HPDE6-E6E7 (cell line): ENCODE results near the gene MAP2K6.

Experiments
- DNase-seq: peaks from one replicate; pipeline ENCODE4 v3.0.0; 2011; ENCODE audit warnings: missing footprints; ENCODE audit errors: extremely low spot score

MAP2K6 gene

DNA sequence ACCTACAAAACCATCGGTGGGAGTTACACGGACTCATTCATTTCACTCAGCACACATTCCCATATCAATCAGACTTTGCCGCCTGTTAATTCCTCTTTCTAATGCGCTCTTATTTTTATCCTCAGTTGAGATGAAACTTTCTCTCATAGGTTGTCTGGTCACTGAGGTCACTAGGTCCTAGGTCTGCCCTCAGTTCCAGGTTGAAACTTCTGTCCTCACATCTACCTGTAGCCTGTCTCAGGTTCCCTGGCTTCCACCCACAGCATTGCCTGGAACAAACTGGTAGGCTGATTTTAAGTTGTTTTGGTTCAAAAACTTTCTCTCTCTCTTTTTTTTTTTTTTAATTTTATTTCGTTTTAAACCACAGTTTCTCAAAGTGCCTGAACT is 119.7 kb downstream of the MAP2K6 start:
- DNase-seq = no peak

DNA sequence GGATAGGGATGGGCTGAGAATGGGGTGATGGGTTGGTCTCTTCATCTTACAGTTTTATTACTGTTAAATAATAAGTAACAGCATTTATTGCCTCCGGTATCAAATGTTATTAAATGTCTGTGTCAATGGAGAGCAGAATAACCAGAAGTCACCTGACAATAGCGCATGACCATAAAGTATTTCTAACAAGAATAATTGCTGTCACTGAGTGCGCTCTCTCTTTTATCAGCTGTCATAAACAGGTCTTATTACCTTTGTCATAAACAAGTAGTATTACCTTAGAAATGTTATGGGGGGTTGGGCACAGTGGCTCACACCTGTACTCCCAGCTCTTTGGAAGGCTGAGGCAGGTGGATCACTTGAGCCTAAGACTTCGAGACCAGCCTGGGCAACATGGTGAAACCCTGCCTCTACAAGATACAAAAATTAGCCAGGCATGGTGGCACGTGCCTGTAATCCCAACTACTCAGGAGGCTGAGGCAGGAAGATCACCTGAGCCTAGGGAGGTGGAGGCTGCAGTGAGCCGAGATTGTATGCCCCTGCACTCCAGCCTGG is 120.6 kb downstream of the MAP2K6 start:
- DNase-seq = no peak

DNA sequence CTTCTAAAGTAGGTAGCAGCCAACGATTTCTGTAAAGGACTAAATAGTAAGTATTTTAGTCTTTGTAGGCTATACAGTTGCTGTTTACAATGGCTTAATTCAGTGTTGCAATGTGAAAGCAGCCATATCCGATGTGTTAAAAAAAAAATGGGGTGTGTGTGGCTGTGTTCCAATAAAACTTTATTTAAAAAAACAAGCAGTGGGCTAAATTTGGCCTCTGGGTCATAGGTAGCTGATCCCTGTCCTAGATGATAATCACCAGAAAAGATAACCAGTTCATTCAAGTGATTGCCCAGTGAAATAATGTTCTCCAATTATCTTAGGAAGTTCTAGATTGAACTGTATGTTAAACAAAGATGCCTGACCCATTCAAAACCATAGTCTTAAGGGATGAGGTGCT is 124.3 kb downstream of the MAP2K6 start:
- DNase-seq = no peak

DNA sequence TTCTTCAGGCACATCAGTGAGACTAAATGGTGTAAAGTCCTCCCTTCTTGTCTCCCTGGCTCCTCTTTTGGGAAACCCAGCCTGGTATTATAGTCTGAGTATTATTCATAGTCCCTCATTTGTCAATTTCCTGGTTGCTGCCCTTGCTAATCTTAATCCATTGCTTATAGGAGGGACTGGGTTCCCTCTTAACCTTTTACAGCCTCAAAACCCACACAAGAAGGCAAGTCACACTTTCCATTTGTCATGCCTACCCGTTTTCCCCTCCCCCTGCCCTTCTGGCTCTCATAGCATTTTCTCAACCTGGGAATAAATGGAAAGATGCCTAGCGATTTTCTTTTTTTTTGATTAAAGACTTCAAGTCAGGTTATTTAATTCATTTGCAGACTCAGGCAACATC is 124.8 kb downstream of the MAP2K6 start:
- DNase-seq = no peak

DNA sequence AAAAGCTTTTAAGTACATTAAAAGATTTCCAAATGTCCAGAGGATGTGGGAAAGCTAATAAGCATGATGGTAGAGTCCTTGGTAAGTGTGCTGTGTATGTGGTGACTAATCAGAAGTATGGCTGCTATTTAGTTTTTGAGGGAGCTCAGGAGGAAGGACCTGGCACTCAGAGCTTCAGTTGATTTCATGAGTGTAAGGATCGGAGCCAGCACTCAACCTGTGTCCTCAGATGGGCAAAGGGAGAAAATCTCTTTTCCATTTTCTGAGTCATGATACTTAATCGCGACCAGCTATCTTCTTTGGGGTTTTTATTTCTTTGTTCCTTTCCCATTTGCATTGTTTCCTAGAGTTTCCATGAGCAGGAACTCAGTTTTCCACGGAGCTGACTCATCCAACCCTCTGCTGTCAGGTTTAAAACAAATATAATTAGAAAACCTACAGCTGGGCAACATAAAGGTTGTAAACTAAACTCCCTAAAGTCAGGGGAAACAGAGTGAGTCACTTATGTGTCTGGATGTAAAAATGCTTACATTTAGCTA is 125.4 kb downstream of the MAP2K6 start:
- DNase-seq = peak; percentile 52

DNA sequence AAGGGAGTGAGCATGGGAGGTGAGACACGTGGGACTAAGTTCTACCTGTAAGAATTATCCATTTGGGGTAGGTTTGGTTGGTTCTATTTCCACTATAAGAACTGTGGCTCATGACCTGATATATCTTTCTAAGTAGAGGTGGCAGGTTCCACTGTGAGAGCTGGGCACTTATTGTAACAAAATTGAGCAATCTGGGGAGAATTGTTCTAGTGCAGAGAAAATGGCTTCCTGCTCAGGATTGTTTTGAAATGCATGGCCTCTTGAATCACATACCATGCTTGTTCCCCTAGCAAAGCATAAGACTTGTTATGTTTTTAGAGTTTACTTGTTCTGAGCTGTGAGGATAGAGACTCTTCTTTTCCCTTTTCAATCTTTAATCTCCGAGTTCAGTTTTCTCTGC is 125.9 kb downstream of the MAP2K6 start:
- DNase-seq = no peak

DNA sequence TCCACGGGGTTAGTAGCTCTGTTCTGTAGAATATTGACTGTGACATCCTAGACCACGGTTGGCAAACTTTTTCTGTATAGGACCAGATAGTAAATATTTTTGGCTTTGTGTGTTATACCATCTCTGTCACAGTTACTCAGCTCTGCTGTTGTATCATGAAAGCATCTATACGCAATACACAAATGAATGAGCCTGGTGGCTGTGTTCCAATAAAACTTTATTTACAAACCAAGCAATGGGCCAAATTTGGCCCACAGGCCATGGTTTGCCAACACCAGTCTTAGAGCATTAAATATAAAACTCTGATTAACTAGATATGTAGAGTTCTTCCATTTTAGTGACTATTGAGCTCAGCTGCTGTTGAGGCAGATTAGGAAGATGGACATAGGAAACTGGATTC is 132.7 kb downstream of the MAP2K6 start:
- no peak for DNase-seq

DNA sequence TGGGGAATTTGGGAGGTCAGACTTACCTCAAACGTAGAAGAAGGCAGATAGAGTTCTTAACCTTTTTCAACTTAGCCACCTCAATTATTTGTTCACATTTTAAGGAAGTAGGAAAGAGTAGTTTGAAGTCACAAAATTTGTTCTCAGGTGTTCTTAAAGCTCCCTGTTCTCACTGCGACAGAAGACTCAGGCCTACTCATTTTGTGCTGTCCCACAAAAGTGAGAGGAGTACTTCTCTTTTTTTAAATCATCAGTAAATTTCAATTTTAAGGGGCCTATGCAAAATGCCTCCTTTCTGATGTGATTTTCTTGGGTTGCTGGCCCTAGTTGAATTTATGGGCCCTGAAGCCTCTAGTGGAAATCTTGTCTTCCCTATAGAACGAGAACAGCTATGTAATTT is 133.4 kb downstream of the MAP2K6 start:
- no peak for DNase-seq

DNA sequence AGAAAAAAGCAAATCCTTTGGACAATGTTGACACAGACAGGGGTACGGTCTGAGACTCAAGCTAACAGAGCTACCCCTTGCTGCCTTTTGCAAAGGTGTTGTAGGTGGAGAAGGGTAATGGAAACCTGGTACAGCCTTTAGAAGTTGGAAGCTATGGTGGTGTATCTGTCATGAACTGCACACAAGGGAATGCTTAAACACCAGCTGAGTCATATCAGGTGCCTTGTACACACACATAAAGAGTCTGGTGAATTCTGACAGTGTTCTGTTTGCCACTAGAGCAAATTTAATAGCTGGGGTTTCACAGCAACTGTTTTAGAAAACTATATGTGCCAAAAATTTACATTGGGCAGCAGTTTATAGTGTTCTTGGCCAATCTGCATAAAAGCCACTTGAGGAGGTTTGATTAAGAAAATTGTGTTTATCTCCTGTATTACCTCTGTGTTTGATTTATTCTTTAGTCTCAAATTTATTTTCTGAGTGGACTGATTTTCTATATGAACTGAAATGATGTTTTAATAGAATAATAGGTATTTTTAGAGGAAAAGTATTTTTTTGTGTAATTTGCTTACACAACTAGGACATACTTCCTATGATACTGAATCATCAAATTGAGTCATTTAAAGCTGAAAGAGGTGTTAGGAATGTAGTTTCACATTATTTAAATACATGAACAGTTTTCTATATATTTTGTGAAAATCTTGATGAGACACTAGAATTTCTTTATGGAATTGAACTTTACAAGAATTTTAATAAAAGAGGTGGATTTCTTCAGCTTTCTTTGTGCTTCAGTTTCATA is 136.9 kb downstream of the MAP2K6 start:
- DNase-seq = peak; percentile 17

DNA sequence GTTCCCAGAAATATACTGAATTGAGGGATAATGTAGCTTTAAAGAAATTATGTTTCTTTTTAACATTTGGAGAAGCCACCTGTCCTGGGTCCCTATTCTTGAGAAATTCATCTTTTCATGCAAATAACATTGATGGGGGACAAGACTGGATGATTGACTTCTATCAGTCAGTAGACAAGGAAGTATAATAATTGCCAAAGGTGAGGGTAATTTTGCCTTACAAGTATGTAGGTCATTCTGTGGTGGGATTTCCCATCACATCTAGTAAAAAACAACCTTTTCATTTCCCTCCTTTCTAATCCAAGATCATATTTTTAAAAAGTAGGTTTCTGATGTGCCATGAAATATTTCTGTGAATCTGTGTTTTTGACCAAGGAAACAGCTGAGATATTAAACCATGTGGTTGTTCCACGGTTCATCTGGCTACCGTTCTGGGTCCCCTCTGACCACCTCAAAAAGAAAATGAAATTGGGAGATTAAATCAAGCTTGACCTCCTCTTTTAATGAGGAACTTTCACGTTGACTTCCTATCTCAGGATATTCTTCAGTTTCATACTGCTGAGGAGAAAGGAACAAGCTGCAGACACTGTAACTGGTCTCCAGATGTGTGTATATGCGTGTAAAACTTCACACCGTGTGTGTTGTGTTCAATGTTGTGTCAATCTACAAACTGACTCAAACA is 138.6 kb downstream of the MAP2K6 start:
- no peak for DNase-seq

DNA sequence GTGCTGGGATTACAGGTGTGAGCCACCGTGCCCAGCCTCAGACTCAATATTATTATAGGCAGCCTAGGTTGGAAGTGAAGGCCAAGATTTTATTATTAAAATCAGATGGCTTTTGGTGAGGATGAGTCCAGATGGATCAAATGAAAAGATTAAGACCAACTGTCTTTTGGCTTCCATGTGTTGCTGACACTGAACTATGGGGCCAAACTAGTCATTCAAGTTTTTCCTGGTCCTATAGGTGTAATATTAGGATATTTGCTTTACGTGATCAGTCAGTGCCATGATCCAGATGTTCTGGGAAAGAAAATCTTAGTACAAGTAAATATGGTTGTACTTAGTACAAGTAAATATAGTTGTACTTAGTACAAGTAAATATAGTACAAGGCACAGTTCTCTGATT is 140.6 kb downstream of the MAP2K6 start:
- DNase-seq = no peak

DNA sequence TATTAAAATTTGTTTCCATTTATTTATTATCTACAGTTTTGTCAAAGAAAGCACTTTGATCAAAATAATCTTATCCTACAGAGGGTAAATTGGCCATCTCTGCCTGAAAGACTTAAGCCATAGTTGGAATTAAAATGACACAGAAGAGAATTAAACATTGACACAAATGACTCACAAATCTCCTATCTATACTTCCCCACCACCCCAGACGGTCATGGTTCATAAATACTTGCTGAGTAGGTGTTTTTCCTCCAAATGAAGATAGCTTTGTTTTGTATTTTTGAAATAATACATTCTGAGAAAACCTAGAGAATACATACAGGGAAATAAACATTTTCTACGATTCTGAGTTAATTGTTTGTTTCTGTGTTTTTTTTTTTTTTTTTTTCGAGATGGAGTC is 142.8 kb downstream of the MAP2K6 start:
- no peak for DNase-seq

DNA sequence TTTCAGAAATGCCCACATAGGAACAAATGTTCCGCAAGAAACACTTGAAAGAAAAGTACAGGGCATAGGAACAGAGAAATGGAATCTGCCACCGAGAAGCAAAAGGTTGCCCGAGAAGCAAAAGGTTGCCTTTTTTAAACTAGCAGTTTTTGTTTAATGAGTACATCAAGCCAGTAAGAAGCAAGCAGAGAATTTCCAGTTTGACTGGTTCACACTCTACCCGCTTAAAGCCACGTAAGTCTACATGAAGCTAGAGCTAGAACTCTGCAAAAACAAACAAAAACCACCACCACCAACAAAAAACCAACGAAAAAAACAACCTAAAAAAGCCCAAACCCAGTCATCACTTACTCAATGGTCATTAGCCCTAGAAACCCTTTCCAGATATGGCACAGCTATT is 144.3 kb downstream of the MAP2K6 start:
- DNase-seq = no peak

DNA sequence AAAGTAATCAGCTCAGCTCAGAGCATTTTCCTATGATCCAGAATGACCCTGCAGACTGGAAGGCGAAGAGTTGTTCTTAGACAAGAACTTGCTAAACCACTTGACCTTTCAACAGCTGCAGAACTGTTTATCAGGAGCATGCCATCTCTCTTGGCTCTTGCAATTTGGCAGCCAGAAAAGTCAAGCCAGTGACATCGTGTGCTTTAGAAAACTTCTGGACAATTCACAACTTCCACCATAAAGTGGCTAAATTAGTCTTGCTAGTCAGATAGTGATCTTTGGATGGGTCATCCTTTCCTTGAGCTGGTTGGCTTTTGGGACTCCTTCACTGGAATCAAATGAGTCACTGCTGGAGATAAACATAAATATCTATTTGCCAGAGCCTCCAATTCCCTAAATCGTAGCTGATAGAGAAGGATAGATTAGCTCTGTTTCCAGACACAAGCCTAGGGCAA is 146.5 kb downstream of the MAP2K6 start:
- no peak for DNase-seq

DNA sequence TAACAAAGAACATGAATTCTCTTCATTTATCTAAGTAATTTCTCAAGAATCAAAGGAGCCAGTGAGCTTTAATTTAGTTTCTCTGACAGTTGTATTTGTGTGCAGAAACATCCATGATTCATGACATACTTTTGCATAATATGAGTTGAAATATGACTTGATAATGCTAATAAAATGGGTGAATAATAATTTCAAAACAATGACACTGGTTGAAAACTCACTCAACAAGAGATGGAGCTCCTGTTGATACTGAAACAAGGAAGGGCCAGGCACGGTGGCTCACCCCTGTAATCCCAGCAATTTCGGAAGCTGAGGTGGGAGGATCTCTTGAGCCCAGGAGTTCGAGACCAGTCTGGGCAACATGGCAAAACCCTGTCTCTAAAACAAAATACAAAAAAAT is 147.0 kb downstream of the MAP2K6 start:
- no peak for DNase-seq

DNA sequence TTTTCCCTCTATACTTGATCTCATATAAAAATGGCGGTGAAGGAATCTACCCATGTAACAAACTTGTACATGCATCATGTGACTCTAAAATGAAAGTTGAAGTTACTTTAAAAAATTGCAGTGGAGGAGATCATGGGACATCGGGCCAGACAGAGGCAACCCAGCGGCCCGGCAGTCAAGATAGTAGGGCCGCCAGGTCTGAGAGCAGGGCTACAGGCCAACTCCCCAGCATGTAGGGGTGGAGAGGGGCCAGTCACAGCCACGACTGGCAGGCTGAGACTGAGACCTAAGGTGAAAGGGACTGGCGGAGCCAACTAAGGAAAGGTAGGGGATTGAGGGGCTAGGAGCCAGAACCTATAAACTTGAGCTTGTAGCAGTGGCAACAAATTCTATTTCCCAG is 150.9 kb downstream of the MAP2K6 start:
- no peak for DNase-seq

DNA sequence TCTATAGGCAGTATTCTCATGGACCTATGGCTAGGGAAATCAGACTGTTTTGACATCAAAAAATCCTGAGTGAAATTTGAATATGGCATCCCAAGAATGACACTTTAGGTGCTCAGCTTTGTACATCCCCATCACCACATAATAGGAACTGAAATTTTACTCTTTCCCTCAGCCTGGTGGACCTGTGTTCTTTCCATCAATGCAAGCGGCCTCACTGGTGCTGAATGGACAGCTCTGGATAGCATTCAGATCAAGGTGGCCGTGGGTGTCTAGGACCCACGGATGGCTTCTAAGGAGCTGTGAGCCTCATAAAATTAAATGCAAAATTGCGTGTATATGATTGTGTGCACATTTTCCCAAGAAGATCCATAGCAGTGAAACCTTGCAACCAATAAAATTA is 152.6 kb downstream of the MAP2K6 start:
- DNase-seq = no peak

DNA sequence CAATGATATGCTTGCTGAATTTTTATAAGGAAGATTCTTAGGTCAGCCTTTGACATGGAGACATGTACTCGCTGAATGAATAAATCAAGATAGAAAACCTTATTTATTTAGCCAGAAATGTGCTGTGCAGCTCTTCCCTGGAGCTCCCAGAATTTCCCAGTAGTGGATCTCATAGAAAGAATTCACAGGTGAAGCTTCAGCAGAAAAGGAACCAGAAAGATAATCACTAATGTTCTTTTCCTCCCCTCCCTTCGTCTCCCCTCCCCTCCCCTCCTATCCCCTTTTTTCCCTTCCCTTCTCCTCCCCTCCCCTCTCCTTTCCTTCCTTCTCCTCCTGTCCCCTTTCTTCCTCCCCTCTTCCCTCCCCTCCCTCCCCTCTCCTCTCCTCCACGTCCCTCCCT is 158.2 kb downstream of the MAP2K6 start:
- DNase-seq = no peak

DNA sequence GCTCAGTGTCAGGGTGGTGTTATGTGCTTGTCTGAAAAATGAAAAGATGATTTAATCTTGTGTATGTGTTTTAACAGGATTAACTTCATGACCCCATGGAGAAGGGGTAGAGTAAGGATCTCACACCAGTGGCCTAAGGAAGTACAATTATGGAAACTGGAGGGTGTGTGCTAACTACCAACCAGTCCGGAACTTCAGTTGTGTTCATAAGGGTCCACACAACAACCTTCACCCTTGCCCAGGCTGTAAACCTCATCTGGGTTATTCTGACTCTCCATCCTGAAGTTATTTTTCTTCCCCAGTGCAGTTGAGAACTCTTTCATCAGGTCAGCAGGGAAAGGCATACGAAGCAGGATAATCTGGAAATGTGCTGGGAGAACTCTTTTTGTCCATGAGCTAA is 158.9 kb downstream of the MAP2K6 start:
- DNase-seq = no peak

DNA sequence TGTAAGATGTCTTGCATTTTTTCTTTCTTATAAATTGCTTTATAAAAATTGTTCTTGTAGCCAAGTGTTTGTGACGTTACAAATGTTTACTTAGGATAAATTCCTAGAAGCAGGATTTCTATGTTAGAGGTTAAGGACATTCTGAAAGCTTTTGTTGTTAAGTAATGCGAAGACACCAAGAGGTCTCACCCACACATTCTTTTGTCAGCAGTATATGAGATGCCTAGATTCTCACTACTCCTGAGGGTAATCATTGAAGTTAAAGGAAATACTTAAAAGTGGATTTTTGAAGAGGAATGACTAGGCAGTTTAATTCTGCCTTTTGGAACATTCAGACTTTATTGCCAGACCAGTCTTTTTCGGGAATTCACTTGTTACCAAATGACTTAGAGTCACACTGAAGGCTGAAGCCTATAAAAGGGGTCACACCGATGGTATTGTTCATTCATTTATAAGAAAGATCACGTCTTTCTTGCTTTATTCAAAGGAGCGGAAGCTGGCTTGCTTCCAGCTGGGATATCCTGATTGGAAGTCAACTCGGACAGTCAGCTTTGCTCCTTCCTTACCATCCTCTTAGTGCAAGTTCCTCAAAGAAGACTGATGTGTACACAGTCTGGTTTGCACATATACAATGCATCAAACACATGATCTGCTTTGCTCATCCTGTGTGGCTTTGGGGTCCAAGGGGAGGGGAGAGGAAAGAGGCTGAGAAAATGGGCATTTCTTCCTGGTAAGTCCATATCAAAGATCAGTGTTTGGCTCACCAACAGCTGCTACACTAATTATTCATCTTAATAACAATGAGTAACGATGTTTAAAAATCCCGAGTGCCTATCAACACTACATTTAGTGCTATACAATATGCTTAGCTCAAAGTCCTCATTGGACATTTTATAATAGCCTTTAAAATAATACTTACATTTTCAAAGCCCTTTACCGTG is 160.0 kb downstream of the MAP2K6 start:
- no peak for DNase-seq

DNA sequence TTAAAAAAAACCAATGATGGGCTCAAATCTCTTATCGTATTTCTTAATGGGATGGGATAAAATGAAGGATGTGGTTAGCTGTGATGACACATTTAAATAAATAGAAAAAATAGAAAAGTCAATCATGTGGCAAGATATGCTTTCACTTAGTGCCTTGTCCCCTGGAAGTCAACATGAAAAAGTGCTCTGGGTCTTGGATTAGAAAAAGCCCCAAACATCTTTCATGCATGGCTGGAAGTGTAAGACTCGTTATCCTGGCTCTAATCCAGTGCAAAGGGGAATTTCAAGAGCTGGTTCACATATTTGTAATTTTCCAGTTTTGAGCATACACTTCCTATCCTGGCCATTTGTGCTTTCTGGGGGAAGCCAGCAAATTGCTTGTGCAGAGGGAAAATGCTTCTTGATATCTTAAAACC is 160.9 kb downstream of the MAP2K6 start:
- DNase-seq = no peak

DNA sequence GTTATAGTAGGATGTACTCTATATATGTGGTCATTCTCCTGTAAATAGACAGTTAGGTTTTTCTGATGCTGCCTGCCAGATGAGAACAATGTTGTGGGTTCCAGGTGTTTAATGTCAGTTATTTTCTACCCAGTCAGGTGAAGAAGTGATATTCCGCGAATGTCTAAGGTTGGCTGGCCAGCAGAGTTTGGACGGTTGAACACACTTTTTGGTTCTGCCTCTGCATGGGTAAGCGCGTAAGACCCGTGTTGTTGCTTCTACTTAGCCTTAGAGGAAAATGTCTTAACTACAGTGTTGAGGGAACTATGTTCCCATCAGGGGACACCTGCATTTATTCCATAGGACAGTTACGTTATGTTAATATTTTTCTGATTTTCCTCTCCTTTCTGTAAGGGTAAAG is 162.6 kb downstream of the MAP2K6 start:
- DNase-seq = no peak
